Kidney (tissue), 14 donors: Measurements from ENCODE around the gene PLCD3. TPM values are rescaled to one million over a fixed set of nuclear protein-coding genes. Genes with fewer than 3 reads are reported as not detected.

Source experiments
- DNase-seq, 5 donors: peaks; one replicate each; pipeline ENCODE4 v3.0.0-alpha.2; 2013 to 2020
- FAIRE-seq: peaks from 2 replicates; lab custom pipeline; 2012; peaks lifted over from hg19 to GRCh38; lab: Jason Lieb, UNC
- H3K27ac ChIP-seq, 2 donors: one replicate each; pipeline ENCODE4 v1.7.0; 2013; ENCODE audit warnings: low read depth in 2 of 2, low read length in 2 of 2, inconsistent platforms in 1 of 2
- H3K27me3 ChIP-seq: one replicate; pipeline ENCODE4 v1.7.1; 2013; ENCODE audit warnings: low read length, inconsistent platforms; ENCODE audit not compliant: control insufficient read depth, insufficient read depth
- H3K36me3 ChIP-seq, 3 donors: one replicate each; pipeline versions ENCODE4 v1.7.0 to v1.7.1; 2013; ENCODE audit warnings: low read length in 3 of 3, control low read depth in 1 of 3, inconsistent platforms in 1 of 3; ENCODE audit not compliant: insufficient read depth in 3 of 3, control insufficient read depth in 2 of 3
- H3K4me1 ChIP-seq, 3 donors: one replicate each; pipeline versions ENCODE4 v1.7.0 to v1.7.1; 2013; ENCODE audit warnings: low read length in 3 of 3, inconsistent platforms in 1 of 3, low read depth in 1 of 3; ENCODE audit not compliant: control insufficient read depth in 2 of 3, insufficient read depth in 2 of 3
- H3K4me3 ChIP-seq, 3 donors: one replicate each; pipeline versions ENCODE4 v1.7.0 to v1.8.1; 2013; ENCODE audit warnings: low read length in 3 of 3, control low read depth in 1 of 3, inconsistent platforms in 1 of 3
- H3K9ac ChIP-seq, 3 donors: one replicate each; pipeline versions ENCODE4 v1.7.0 to v1.7.1; 2013; ENCODE audit warnings: low read length in 3 of 3, control low read depth in 1 of 3, inconsistent platforms in 1 of 3
- H3K9me3 ChIP-seq, 3 donors: one replicate each; pipeline versions ENCODE4 v1.7.0 to v1.7.1; 2013; ENCODE audit warnings: low read length in 3 of 3, control low read depth in 1 of 3, inconsistent platforms in 1 of 3; ENCODE audit not compliant: control insufficient read depth in 2 of 3, insufficient read depth in 1 of 3
- intact Hi-C: fragments of 100-400 bp; cut with DNase I; formaldehyde crosslinking; loops from one replicate; pipeline ENCODE4 v1.11.1; 2022
- polyA plus RNA-seq: library from polyadenylated mRNA; stranded (reverse); fragments of 350-450 nt; fragmentation: Illumina TruSeq; extraction: RNeasy Lipid Tissue Mini Kit (QIAGEN cat#74804); gene quantifications from one replicate; pipeline ENCODE4 v1.2.3, GENCODE V29; 2014; ENCODE audit warnings: low read depth, low replicate concordance; ENCODE audit not compliant: insufficient read depth
- total RNA-seq: library from RNA; stranded (reverse); fragmentation: NEBNext Ultra II Directional; extraction: Animal tissue kit (Norgen Biotek cat#: 25700); gene quantifications from one replicate; pipeline ENCODE4 v1.2.1, GENCODE V29; 2021
- TF ChIP-seq, protein P1 (sequence below): IDR thresholded peaks from 3 replicates; pipeline ENCODE4 v1.5.1; 2012; ENCODE audit warnings: mild to moderate bottlenecking, moderate library complexity, borderline replicate concordance; ENCODE audit not compliant: insufficient read depth; ENCODE audit errors: extremely low read depth
- donor health status: control.
- donor health status: control.
- donor health status: control.
- donor health status: control.
- donor health status: control.
- donor health status: DM: yes; HTN: yes; CAD: no.
- donor health status: Normal renal cell carcinoma (clear cell type).

PLCD3 gene
- total and polyA plus RNA-seq, 2 donors from 2014 or later: 14.8 to 111 TPM

DNA sequence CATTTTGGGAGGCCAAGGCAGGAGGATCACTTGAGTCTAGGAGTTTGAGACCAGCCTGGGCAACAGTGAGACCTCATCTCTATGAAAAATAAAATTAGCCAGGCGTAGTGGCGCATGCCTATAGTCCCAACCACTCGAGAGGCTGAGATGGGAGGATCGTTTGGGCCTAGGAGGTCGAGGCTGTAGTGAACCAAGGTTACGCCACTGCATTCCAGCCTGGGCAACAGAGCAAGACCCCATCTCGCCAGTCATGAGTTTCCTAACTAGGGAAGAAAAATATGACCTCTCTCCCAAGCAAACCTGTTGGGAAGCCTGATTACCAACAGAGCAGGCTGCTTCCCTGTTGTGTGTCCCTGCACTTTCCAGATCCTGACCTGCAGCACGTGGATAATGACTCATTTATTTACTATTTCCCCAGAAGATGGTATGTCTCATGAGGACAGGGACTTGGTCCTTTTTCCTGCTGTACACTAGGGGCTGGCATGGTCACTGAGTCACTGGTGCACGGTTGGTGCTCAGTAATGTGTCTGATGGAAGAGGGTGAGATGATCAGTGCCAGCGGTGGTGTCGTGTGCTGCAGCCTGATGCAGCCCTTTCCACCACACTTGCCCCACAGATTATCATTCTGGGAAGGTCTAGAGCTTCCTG is 40.4 kb downstream of the PLCD3 start:
- no peaks in the 10 kb centered on the region for H3K9me3 ChIP-seq
- DNase-seq (no peak), FAIRE-seq (no peak)
- H3K4me1 ChIP-seq: peaks cover 0 to 35% (median 10%) of the 10 kb centered on the region in 3 donors
- TF ChIP-seq, protein P1, sequence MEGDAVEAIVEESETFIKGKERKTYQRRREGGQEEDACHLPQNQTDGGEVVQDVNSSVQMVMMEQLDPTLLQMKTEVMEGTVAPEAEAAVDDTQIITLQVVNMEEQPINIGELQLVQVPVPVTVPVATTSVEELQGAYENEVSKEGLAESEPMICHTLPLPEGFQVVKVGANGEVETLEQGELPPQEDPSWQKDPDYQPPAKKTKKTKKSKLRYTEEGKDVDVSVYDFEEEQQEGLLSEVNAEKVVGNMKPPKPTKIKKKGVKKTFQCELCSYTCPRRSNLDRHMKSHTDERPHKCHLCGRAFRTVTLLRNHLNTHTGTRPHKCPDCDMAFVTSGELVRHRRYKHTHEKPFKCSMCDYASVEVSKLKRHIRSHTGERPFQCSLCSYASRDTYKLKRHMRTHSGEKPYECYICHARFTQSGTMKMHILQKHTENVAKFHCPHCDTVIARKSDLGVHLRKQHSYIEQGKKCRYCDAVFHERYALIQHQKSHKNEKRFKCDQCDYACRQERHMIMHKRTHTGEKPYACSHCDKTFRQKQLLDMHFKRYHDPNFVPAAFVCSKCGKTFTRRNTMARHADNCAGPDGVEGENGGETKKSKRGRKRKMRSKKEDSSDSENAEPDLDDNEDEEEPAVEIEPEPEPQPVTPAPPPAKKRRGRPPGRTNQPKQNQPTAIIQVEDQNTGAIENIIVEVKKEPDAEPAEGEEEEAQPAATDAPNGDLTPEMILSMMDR: no peak
- H3K9ac ChIP-seq: no peak overlapping the region
- H3K27ac ChIP-seq: no peak overlapping the region
- intact Hi-C loops: no loop called here
- H3K27me3 ChIP-seq: no peaks in the 10 kb centered on the region
- no peak overlapping the region for H3K4me3 ChIP-seq
- peaks cover 10 to 65% (median 34%) of the 10 kb centered on the region in 3 donors for H3K36me3 ChIP-seq

DNA sequence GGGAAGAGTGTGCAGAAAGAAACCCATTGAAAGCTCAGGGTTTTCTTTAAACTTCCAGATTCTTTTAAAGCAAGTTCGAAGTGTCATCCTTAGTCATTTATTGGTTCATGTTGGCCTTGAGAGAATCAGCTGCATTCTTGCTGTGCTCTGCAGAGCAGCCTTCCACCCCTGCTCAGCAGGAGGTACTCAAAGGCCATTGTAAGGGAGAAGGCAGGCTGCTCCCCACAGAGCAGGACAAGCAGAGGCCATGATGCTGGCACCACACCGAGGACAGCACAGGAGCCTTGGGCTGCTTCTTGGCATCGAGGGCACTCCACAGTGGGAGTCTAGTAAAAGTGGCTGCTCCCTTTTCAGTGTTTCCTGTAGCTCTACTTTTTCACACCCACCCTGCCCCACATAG is 41.6 kb downstream of the PLCD3 start:
- H3K27ac ChIP-seq: no peak overlapping the region
- H3K4me1 ChIP-seq: peaks cover 0 to 35% (median 10%) of the 10 kb centered on the region in 3 donors
- no peaks in the 10 kb centered on the region for H3K9me3 ChIP-seq
- FAIRE-seq (no peak), DNase-seq (no peak)
- peaks cover 12 to 61% (median 26%) of the 10 kb centered on the region in 3 donors for H3K36me3 ChIP-seq
- no peaks in the 10 kb centered on the region for H3K27me3 ChIP-seq
- intact Hi-C loops: no loop called here
- H3K4me3 ChIP-seq: no peak overlapping the region
- H3K9ac ChIP-seq: no peak overlapping the region
- TF ChIP-seq, protein P1: no peak

DNA sequence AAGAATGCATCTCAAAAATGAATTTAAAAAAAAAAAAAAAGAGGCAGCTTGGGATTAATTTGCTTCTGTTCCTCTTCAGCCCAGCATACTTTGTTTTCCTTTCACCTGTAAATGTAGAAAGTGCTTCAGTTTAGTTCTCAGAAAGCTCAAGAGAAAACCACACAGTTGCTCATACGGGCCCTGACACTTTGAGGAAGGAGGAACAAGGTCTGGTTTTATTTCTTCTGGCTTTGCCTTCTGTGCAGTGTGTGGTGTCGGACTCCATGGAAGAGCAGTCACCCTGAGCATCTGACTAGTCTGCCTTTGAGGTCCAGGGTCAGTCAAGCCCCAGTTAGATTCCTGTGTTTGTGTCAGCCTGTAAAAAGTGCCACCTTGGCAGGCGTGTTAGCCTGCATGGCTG is 43.6 kb downstream of the PLCD3 start:
- H3K4me1 ChIP-seq: peaks cover 0 to 34% (median 10%) of the 10 kb centered on the region in 3 donors
- DNase-seq (no peak), FAIRE-seq (no peak)
- H3K4me3 ChIP-seq: no peak overlapping the region
- H3K9me3 ChIP-seq: no peaks in the 10 kb centered on the region
- no peak overlapping the region for H3K9ac ChIP-seq
- no peaks in the 10 kb centered on the region for H3K27me3 ChIP-seq
- intact Hi-C loops: no loop called here
- no peak overlapping the region for H3K27ac ChIP-seq
- H3K36me3 ChIP-seq: peaks cover 11 to 65% (median 21%) of the 10 kb centered on the region in 3 donors
- TF ChIP-seq, protein P1: no peak
